Gastroesophageal sphincter (tissue), 4 donors: ENCODE results near the gene MPO. TPM values are rescaled to one million over a fixed set of nuclear protein-coding genes. Genes with fewer than 3 reads are reported as not detected.
A peak's percentile ranks its signal among the peaks of the same experiment; 100 is the strongest.

Experiments used
- ATAC-seq: fragments of 150-250 bp; one replicate; pipeline ENCODE4 v1.9.1; 2016; ENCODE audit warnings: mild to moderate bottlenecking, moderate library complexity
- H3K27ac ChIP-seq, 4 donors: fragments of 200-600 bp; sonication (generic) in 3 of 4; 1 replicate in 3 of 4; 2 replicates in 1 of 4; pipeline ENCODE4 v1.5.1; 2016 to 2019
- H3K27me3 ChIP-seq: fragments of 200-600 bp; sonication (generic); one replicate; pipeline ENCODE4 v1.5.1; 2019
- H3K36me3 ChIP-seq, 2 donors: fragments of 200-600 bp; sonication (generic); one replicate each; pipeline ENCODE4 v1.5.1; 2019; ENCODE audit warnings: control low read depth in 1 of 2
- H3K4me1 ChIP-seq, 3 donors: fragments of 200-600 bp; sonication (generic); 1 replicate in 2 of 3; 2 replicates in 1 of 3; pipeline ENCODE4 v1.5.1; 2016 to 2019; ENCODE audit warnings: control low read depth in 2 of 3
- H3K4me3 ChIP-seq, 2 donors: fragments of 200-600 bp; sonication (generic); one replicate each; pipeline ENCODE4 v1.5.1; 2019; ENCODE audit warnings: mild to moderate bottlenecking in 1 of 2, moderate library complexity in 1 of 2
- H3K9me3 ChIP-seq, 3 donors: fragments of 200-600 bp; sonication (generic); one replicate each; pipeline ENCODE4 v1.5.1; 2017 to 2019; ENCODE audit warnings: control low read depth in 2 of 3
- CTCF ChIP-seq, 4 experiments: fragments of 200-600 bp in 2 of 4; fragments of 450-650 bp in 2 of 4; sonication (generic) in 1 of 4; IDR thresholded peaks; one replicate each; pipeline ENCODE4 v1.5.1; 2017 to 2019; ENCODE audit warnings: antibody characterized with exemption in 4 of 4, mild to moderate bottlenecking in 2 of 4, moderate library complexity in 2 of 4
- EP300 ChIP-seq: sonication (generic); formaldehyde crosslinking; IDR thresholded peaks from one replicate; pipeline ENCODE4 v1.6.1; 2017; ENCODE audit warnings: antibody characterized with exemption, mild to moderate bottlenecking
- POLR2A ChIP-seq, 2 donors: fragments of 450-650 bp; IDR thresholded peaks; one replicate each; pipeline ENCODE4 v1.6.1; 2017; ENCODE audit warnings: antibody characterized with exemption in 2 of 2, mild to moderate bottlenecking in 2 of 2, moderate library complexity in 1 of 2
- POLR2AphosphoS5 ChIP-seq: sonication (generic); formaldehyde crosslinking; IDR thresholded peaks from one replicate; pipeline ENCODE4 v1.6.1; 2017; ENCODE audit warnings: antibody characterized with exemption
- WGBS, 2 donors: methylation state at CpG; one replicate each; pipeline ENCODE4 v1.1.5; 2018; ENCODE audit warnings: low coverage in 1 of 2; 5-methylcytosine and 5-hydroxymethylcytosine counted together
- total RNA-seq, 4 donors: library from RNA; depleted of rRNA; stranded (reverse); fragments of >200 nt; gene quantifications; one replicate each; pipeline ENCODE4 v1.1.0, GENCODE V29; 2016

Gene MPO
- total RNA-seq, 4 donors from 2014 or later, result 1.6 TPM; not detected in 3

GRCh38 chr17:58318627-58319172 is 38.0 kb upstream of the MPO start:
- Histone ChIP-seq H3K27me3 (no peaks in the 10 kb centered on the region), H3K9me3 (no peaks in the 10 kb centered on the region), H3K4me3 (no peak overlapping the region), H3K36me3 (peaks cover 0 to 54% of the 10 kb centered on the region in 2 donors), H3K4me1 (peaks cover 0 to 9% (median 0%) of the 10 kb centered on the region in 3 donors), H3K27ac (no peak overlapping the region)
- ATAC-seq, result no peak
- no peak for TF ChIP-seq EP300
- no peak for TF ChIP-seq POLR2AphosphoS5
- no peak for TF ChIP-seq CTCF (IDR thresholded peaks at IDR 0.05)
- 71 to 80% methylated on average over 3 to 4 of the region's 7 CpGs for WGBS, 2 donors

- H3K4me1 ChIP-seq, result peaks cover 0 to 3% (median 0%) of the 10 kb centered on the region in 3 donors
- TF ChIP-seq CTCF (IDR thresholded peaks at IDR 0.05), result no peak
- no peak for TF ChIP-seq EP300
- no peaks in the 10 kb centered on the region for H3K9me3 ChIP-seq
- H3K27ac ChIP-seq, result no peak overlapping the region
- peaks cover 0 to 55% of the 10 kb centered on the region in 2 donors for H3K36me3 ChIP-seq
- no peak for ATAC-seq
- no peaks in the 10 kb centered on the region for H3K27me3 ChIP-seq
- WGBS, 2 donors, result 86% methylated on average over 7 of the region's 9 CpGs; no CpG with 5 or more reads in 1 of the 2 donors
- H3K4me3 ChIP-seq, result no peak overlapping the region
Measured at GRCh38 chr17:58318065-58318481, 37.3 kb upstream of the MPO start.

- WGBS, 2 donors, result 9 to 30% methylated on average over 2 to 4 of the region's 5 CpGs
- ATAC-seq, result peak; percentile 23
- Histone ChIP-seq H3K4me1 (no peaks in the 10 kb centered on the region), H3K9me3 (no peaks in the 10 kb centered on the region), H3K4me3 (no peak overlapping the region), H3K27ac (no peak overlapping the region), H3K36me3 (peaks cover 0 to 49% of the 10 kb centered on the region in 2 donors), H3K27me3 (no peaks in the 10 kb centered on the region)
- TF ChIP-seq CTCF (IDR thresholded peaks at IDR 0.05), result peak in 3 of 4 experiments; percentile 32 to 51 (median 47)
- TF ChIP-seq POLR2AphosphoS5, result no peak
Measured at GRCh38 chr17:58317421-58318064, 36.8 kb upstream of the MPO start.

- H3K4me1 ChIP-seq, result no peaks in the 10 kb centered on the region
- 69 to 87% methylated on average over 2 to 3 of the region's 8 CpGs for WGBS, 2 donors
Measured at GRCh38 chr17:58316260-58316960, 35.7 kb upstream of the MPO start.

More at GRCh38 chr17:58316260-58316960, 35.7 kb upstream of the MPO start:
- Histone ChIP-seq H3K4me3 (no peak overlapping the region), H3K9me3 (no peaks in the 10 kb centered on the region), H3K27me3 (no peaks in the 10 kb centered on the region), H3K27ac (no peak overlapping the region), H3K36me3 (peaks cover 0 to 47% of the 10 kb centered on the region in 2 donors)
- no peak for ATAC-seq
- no peak for TF ChIP-seq CTCF (IDR thresholded peaks at IDR 0.05)
- TF ChIP-seq POLR2AphosphoS5, result no peak
- TF ChIP-seq EP300, result no peak
- TF ChIP-seq POLR2A (IDR thresholded peaks at IDR 0.05), result no peak
